ENCODE results near the gene PIP5KL1. TPM values are rescaled to one million over a fixed set of nuclear protein-coding genes. Genes with fewer than 3 reads are reported as not detected.

PIP5KL1 gene
- total and polyA plus RNA-seq, 2 experiments from 2014 or later = 13.4 to 19.5 TPM

- TF ChIP-seq ZNF462 (CRISPR knock-in tag; IDR thresholded peaks at IDR 0.05) = no peak
- no peak for TF ChIP-seq STAT1 (IDR thresholded peaks at IDR 0.05; ENCODE audit: unreplicated experiment)
- no peak for TF ChIP-seq ZNF331 (CRISPR knock-in tag; IDR thresholded peaks at IDR 0.05; ENCODE audit: low read depth)
- no peak for TF ChIP-seq EZH2 (IDR thresholded peaks at IDR 0.05; ENCODE audit: low read depth, unreplicated experiment)
- TF ChIP-seq EZH2phosphoT487 (IDR thresholded peaks at IDR 0.05; ENCODE audit: unreplicated experiment) = no peak
- no peak for TF ChIP-seq JUNB (IDR thresholded peaks at IDR 0.05; ENCODE audit: unreplicated experiment)
- TF ChIP-seq ETS1 (IDR thresholded peaks at IDR 0.05) = no peak
Measured at GRCh38 chr9:127941961-127942215, 11.3 kb upstream of the PIP5KL1 start (continued).

- Mint-ChIP-seq H3K9me3 (no peaks in the 10 kb centered on the region; the same call in 1 of the 3 replicates), H3K4me1 (peaks cover 49% of the 10 kb centered on the region), H3K27ac (peak overlapping the region; percentile 81; the same call in 1 of the 2 replicates), H3K36me3 (ENCODE audit: low read depth) (peaks cover 29% of the 10 kb centered on the region), H3K4me3 (peak overlapping the region; percentile 52; the same call in 1 of the 3 replicates), H3K27me3 (ENCODE audit: insufficient read depth, low read depth, poor library complexity) (peaks cover 39% of the 10 kb centered on the region)
- no peaks in the 10 kb centered on the region for H3K9me2 ChIP-seq (ENCODE audit: insufficient read depth)
- no peak for TF ChIP-seq NANOG (IDR thresholded peaks at IDR 0.05; ENCODE audit: borderline replicate concordance)
- TF ChIP-seq JUNB (IDR thresholded peaks at IDR 0.05; ENCODE audit: unreplicated experiment) = no peak
- TF ChIP-seq ZNF114 (CRISPR knock-in tag; IDR thresholded peaks at IDR 0.05) = no peak
- no peak for TF ChIP-seq REST (IDR thresholded peaks at IDR 0.05; ENCODE audit: unreplicated experiment)
- TF ChIP-seq CTCF (conservative IDR thresholded peaks at IDR 0.05; ENCODE audit: low read depth in 2 of 2) = no peak
- H3K4me1 ChIP-seq (ENCODE audit: insufficient read depth) = peaks cover 32% of the 10 kb centered on the region
- H3K36me3 ChIP-seq (ENCODE audit: insufficient read depth) = no peaks in the 10 kb centered on the region
- no peaks in the 10 kb centered on the region; the same call in 1 of the 2 replicates for H4K20me1 ChIP-seq (replicated peaks; ENCODE audit: insufficient read depth)
- H3F3A ChIP-seq (replicated peaks; ENCODE audit: low read depth) = peaks cover 24% of the 10 kb centered on the region
- no peaks in the 10 kb centered on the region for H3K27me3 ChIP-seq (ENCODE audit: insufficient read depth)
- no peak overlapping the region for H3K4me3 ChIP-seq
- no peak for DNase-seq (ENCODE audit: low spot score)
- H3K27ac ChIP-seq (ENCODE audit: low read depth) = 0 out of 2 replicates have a peak overlapping the region, but pooled peaks have one; percentile 32
- H3K4me2 ChIP-seq = peak overlapping the region; percentile 20; the same call in 1 of the 2 replicates
- no peak for ATAC-seq
- peaks cover 7% of the 10 kb centered on the region for H3K79me2 ChIP-seq (replicated peaks; ENCODE audit: insufficient read depth)
- no peak overlapping the region for H2AFZ ChIP-seq
Measured at GRCh38 chr9:127941062-127941960, 10.7 kb upstream of the PIP5KL1 start.
